ENCODE measurements around the gene IGSF21.

DNA sequence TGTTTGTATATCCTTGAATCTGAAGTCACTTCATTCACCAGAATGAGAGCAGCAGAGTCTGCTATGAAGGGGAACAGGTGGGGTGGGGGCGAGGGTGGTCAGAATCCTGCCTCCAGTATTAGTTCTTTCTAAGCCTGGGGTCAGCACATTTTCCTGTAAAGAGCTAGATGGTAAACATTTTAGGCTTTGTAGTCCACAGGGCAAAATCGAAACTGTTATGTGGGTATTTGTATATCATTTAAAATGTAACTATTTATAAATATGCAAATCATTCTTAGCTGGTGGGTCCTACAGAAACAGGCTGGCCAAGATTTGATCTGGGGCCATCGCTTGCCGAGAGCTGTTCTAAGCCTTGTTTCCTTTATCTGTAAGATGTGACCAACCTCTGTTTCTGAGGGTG lies 96.0 kb downstream of the IGSF21 start:
- TF ChIP-seq, protein P1, sequence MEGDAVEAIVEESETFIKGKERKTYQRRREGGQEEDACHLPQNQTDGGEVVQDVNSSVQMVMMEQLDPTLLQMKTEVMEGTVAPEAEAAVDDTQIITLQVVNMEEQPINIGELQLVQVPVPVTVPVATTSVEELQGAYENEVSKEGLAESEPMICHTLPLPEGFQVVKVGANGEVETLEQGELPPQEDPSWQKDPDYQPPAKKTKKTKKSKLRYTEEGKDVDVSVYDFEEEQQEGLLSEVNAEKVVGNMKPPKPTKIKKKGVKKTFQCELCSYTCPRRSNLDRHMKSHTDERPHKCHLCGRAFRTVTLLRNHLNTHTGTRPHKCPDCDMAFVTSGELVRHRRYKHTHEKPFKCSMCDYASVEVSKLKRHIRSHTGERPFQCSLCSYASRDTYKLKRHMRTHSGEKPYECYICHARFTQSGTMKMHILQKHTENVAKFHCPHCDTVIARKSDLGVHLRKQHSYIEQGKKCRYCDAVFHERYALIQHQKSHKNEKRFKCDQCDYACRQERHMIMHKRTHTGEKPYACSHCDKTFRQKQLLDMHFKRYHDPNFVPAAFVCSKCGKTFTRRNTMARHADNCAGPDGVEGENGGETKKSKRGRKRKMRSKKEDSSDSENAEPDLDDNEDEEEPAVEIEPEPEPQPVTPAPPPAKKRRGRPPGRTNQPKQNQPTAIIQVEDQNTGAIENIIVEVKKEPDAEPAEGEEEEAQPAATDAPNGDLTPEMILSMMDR (IDR thresholded peaks at IDR 0.05): no peak
- TF ChIP-seq POLR2A (IDR thresholded peaks at IDR 0.05): no peak
